Stimulated activated CD8-positive, alpha-beta memory T cell treated with anti-CD3 and anti-CD28 coated beads, Interleukin-2, amount 100 ng/mL, for 1 hour (primary cell): Measurements from ENCODE around the gene ZNF419.
A peak's percentile ranks its signal among the peaks of the same experiment; 100 is the strongest.
"Not testable (repeated sequence)": the region's sequence is repeated elsewhere in the genome, so short reads cannot be mapped to it uniquely, and the experiment has no call there.

Experiments
- DNase-seq, 2 donors: peaks; one replicate each; pipeline ENCODE4 v3.0.0-alpha.2; 2020; ENCODE audit warnings: low read depth in 2 of 2

Gene ZNF419

GRCh38 chr19:57487477-57488298 lies at the start of gene ZNF419:
Gene ZNF419, plus strand, starts transcription at chr19:57487750. Its CDS starts 201 bp downstream, at chr19:57487951.
- peak; percentile 83 to 89 for DNase-seq

GRCh38 chr19:57437931-57438330 lies 49.6 kb upstream of the ZNF419 start:
- no peak for DNase-seq

- DNase-seq: no peak
Measured at GRCh38 chr19:57438925-57439324, 48.6 kb upstream of the ZNF419 start.

GRCh38 chr19:57441979-57442752 lies 45.4 kb upstream of the ZNF419 start:
- DNase-seq: no peak

GRCh38 chr19:57443121-57443696 lies 44.3 kb upstream of the ZNF419 start:
- DNase-seq: no peak

- DNase-seq: no peak
Measured at GRCh38 chr19:57452307-57452706, 35.2 kb upstream of the ZNF419 start.

- no peak for DNase-seq
Measured at GRCh38 chr19:57465680-57466381, 21.7 kb upstream of the ZNF419 start.

GRCh38 chr19:57466489-57466888 lies 21.1 kb upstream of the ZNF419 start:
- DNase-seq: no peak

- no peak for DNase-seq
Measured at GRCh38 chr19:57473646-57474045, 13.9 kb upstream of the ZNF419 start.

- peak; percentile 72 to 76 for DNase-seq
Measured at GRCh38 chr19:57477191-57478008, 10.2 kb upstream of the ZNF419 start, which contains the start of gene ZNF772. Gene ZNF772, minus strand, starts transcription at chr19:57477566. Its CDS starts 257 bp downstream, at chr19:57477309.

- not testable (repeated sequence) for DNase-seq
Measured at GRCh38 chr19:57488299-57488644, 722 bp downstream of the ZNF419 start.

GRCh38 chr19:57499332-57499679 lies 11.8 kb downstream of the ZNF419 start:
- not testable (repeated sequence) for DNase-seq

- peak; percentile 93 to 94 for DNase-seq
Measured at GRCh38 chr19:57499680-57500395, 12.3 kb downstream of the ZNF419 start, which contains the start of gene ZNF773. Gene ZNF773, plus strand, starts transcription at chr19:57499938. Its CDS starts 143 bp downstream, at chr19:57500081.

GRCh38 chr19:57500400-57500799 lies 12.8 kb downstream of the ZNF419 start:
- not testable (repeated sequence) for DNase-seq

GRCh38 chr19:57506163-57506562 lies 18.6 kb downstream of the ZNF419 start:
- DNase-seq: no peak

- DNase-seq: no peak
Measured at GRCh38 chr19:57511484-57511883, 23.9 kb downstream of the ZNF419 start.

- no peak for DNase-seq
Measured at GRCh38 chr19:57512845-57513244, 25.3 kb downstream of the ZNF419 start.

GRCh38 chr19:57515255-57515654 lies 27.7 kb downstream of the ZNF419 start:
- DNase-seq: no peak

- DNase-seq: not testable (repeated sequence)
Measured at GRCh38 chr19:57518021-57518420, 30.5 kb downstream of the ZNF419 start.
